HG03457 (cell line): Measurements from ENCODE around the gene GBF1.
"Not testable (repeated sequence)": the region's sequence is repeated elsewhere in the genome, so short reads cannot be mapped to it uniquely, and the experiment has no call there.

Experiments used
- ATAC-seq: cut with Tn5 transposase; IDR thresholded peaks from one replicate; pipeline ENCODE4 v1.9.1; 2021; ENCODE audit warnings: moderate number of reproducible peaks; ENCODE audit not compliant: unreplicated experiment

GBF1 gene

GRCh38 chr10:102298899-102299298 is 53.6 kb downstream of the GBF1 start:
- ATAC-seq, result no peak

- ATAC-seq, result no peak
These were observed 54.5 kb downstream of the GBF1 start for GRCh38 chr10:102299873-102300272.

- ATAC-seq, result no peak
These were observed 55.0 kb downstream of the GBF1 start for GRCh38 chr10:102300278-102300843.

GRCh38 chr10:102300912-102301311 is 55.6 kb downstream of the GBF1 start:
- not testable (repeated sequence) for ATAC-seq

- ATAC-seq, result not testable (repeated sequence)
These were observed 56.0 kb downstream of the GBF1 start for GRCh38 chr10:102301332-102301731.

- no peak for ATAC-seq
These were observed 57.3 kb downstream of the GBF1 start for GRCh38 chr10:102302611-102303010.

GRCh38 chr10:102306006-102306405 is 60.7 kb downstream of the GBF1 start:
- no peak for ATAC-seq

GRCh38 chr10:102306710-102307109 is 61.4 kb downstream of the GBF1 start:
- no peak for ATAC-seq

- ATAC-seq, result not testable (repeated sequence)
These were observed 63.0 kb downstream of the GBF1 start for GRCh38 chr10:102308318-102308717.

- no peak for ATAC-seq
These were observed 63.9 kb downstream of the GBF1 start for GRCh38 chr10:102309236-102309635.

GRCh38 chr10:102309916-102310315 is 64.6 kb downstream of the GBF1 start:
- no peak for ATAC-seq

GRCh38 chr10:102310361-102311024 is 65.2 kb downstream of the GBF1 start:
- ATAC-seq, result no peak

GRCh38 chr10:102311025-102311420 is 65.7 kb downstream of the GBF1 start:
- no peak for ATAC-seq

- no peak for ATAC-seq
These were observed 67.4 kb downstream of the GBF1 start for GRCh38 chr10:102312683-102313082.

- no peak for ATAC-seq
These were observed 68.0 kb downstream of the GBF1 start for GRCh38 chr10:102313221-102313896.

GRCh38 chr10:102314801-102315200 is 69.5 kb downstream of the GBF1 start:
- ATAC-seq, result no peak

- ATAC-seq, result no peak
These were observed 71.1 kb downstream of the GBF1 start for GRCh38 chr10:102316421-102316820.

- ATAC-seq, result no peak
These were observed 77.6 kb downstream of the GBF1 start for GRCh38 chr10:102322914-102323313.

GRCh38 chr10:102324061-102324460 is 78.7 kb downstream of the GBF1 start:
- no peak for ATAC-seq

GRCh38 chr10:102326031-102326430 is 80.7 kb downstream of the GBF1 start:
- no peak for ATAC-seq

- ATAC-seq, result no peak
These were observed 81.7 kb downstream of the GBF1 start for GRCh38 chr10:102327002-102327401.

GRCh38 chr10:102327641-102328040 is 82.3 kb downstream of the GBF1 start:
- no peak for ATAC-seq
